Lower lobe of right lung (tissue), 2 donors: Measurements from ENCODE around the gene SEMA4A. TPM values are rescaled to one million over a fixed set of nuclear protein-coding genes. Genes with fewer than 3 reads are reported as not detected.

ENCODE experiments used
- ATAC-seq, 2 donors: fragments of 200-7000 bp; cut with Tn5 transposase; one replicate each; pipeline ENCODE4 v1.9.1; 2020 to 2022; ENCODE audit warnings: mild to moderate bottlenecking in 2 of 2, moderate library complexity in 2 of 2
- DNase-seq: peaks from one replicate; pipeline ENCODE4 v3.0.0-alpha.2; 2020
- H3K27ac ChIP-seq: fragments of 200-600 bp; one replicate; pipeline ENCODE4 v1.8.0; 2022
- H3K27me3 ChIP-seq: fragments of 200-600 bp; one replicate; pipeline ENCODE4 v1.8.0; 2022; ENCODE audit warnings: low read depth
- H3K36me3 ChIP-seq: fragments of 200-600 bp; one replicate; pipeline ENCODE4 v1.8.0; 2022; ENCODE audit warnings: mild to moderate bottlenecking
- H3K4me1 ChIP-seq: fragments of 200-600 bp; one replicate; pipeline ENCODE4 v1.8.0; 2022
- H3K4me3 ChIP-seq: fragments of 200-600 bp; one replicate; pipeline ENCODE4 v1.8.0; 2022; ENCODE audit warnings: mild to moderate bottlenecking
- H3K9me3 ChIP-seq: fragments of 200-600 bp; one replicate; pipeline ENCODE4 v1.8.0; 2022
- CTCF ChIP-seq: fragments of 200-600 bp; IDR thresholded peaks from one replicate; pipeline ENCODE4 v1.8.0; 2022; ENCODE audit warnings: antibody characterized with exemption, mild to moderate bottlenecking
- intact Hi-C: fragments of 100-400 bp; cut with DNase I; formaldehyde crosslinking; loops from one replicate; pipeline ENCODE4 v1.11.0; 2022
- total RNA-seq: library from RNA; stranded (reverse); fragmentation: NEBNext Ultra II Directional; extraction: Animal tissue kit (Norgen Biotek cat#: 25700); gene quantifications from one replicate; pipeline ENCODE4 v1.2.1, GENCODE V29; 2021
- donor health status: DM: no; HTN: yes; CAD: no; lungs with severe emphysema.

The SEMA4A gene
- total RNA-seq, 1 donor from 2014 or later: 28.9 TPM

GRCh38 chr1:156136970-156137483 lies 16.4 kb upstream of the SEMA4A start:
- DNase-seq (no peak), ATAC-seq (no peak)
- Histone ChIP-seq H3K27ac (no peak overlapping the region), H3K27me3 (no peaks in the 10 kb centered on the region), H3K4me1 (peaks cover 8% of the 10 kb centered on the region), H3K9me3 (no peaks in the 10 kb centered on the region), H3K4me3 (no peak overlapping the region), H3K36me3 (peaks cover 88% of the 10 kb centered on the region)
- no peak for TF ChIP-seq CTCF
- intact Hi-C loops: no loop called here

- Histone ChIP-seq H3K36me3 (peaks cover 74% of the 10 kb centered on the region), H3K4me1 (peaks cover 8% of the 10 kb centered on the region), H3K4me3 (no peak overlapping the region), H3K27ac (no peak overlapping the region), H3K27me3 (no peaks in the 10 kb centered on the region), H3K9me3 (no peaks in the 10 kb centered on the region)
- ATAC-seq (no peak), DNase-seq (no peak)
- no peak for TF ChIP-seq CTCF
- intact Hi-C loops: no loop called here
Observed at GRCh38 chr1:156138458-156138867, 14.9 kb upstream of the SEMA4A start.

- intact Hi-C loops: no loop called here
- Histone ChIP-seq H3K9me3 (no peaks in the 10 kb centered on the region), H3K4me1 (peaks cover 13% of the 10 kb centered on the region), H3K27me3 (no peaks in the 10 kb centered on the region), H3K4me3 (no peak overlapping the region), H3K27ac (no peak overlapping the region), H3K36me3 (peaks cover 48% of the 10 kb centered on the region)
- TF ChIP-seq CTCF: peak; percentile 57
- ATAC-seq (peak; percentile 2 to 6), DNase-seq (no peak)
Observed at GRCh38 chr1:156140879-156141707, 12.3 kb upstream of the SEMA4A start.

GRCh38 chr1:156143765-156144489 lies 9.5 kb upstream of the SEMA4A start:
- H3K27me3 ChIP-seq: no peaks in the 10 kb centered on the region
- DNase-seq (no peak), ATAC-seq (no peak)
- peaks cover 31% of the 10 kb centered on the region for H3K4me1 ChIP-seq
- H3K36me3 ChIP-seq: peaks cover 19% of the 10 kb centered on the region
- H3K27ac ChIP-seq: no peak overlapping the region
- intact Hi-C loops: no loop called here
- H3K9me3 ChIP-seq: no peaks in the 10 kb centered on the region
- no peak for TF ChIP-seq CTCF
- no peak overlapping the region for H3K4me3 ChIP-seq

- H3K4me1 ChIP-seq: peaks cover 35% of the 10 kb centered on the region
- intact Hi-C loops: loop anchor here (5.0 kb wide), 1 partner anchor 83 kb away; no protein-coding TSS in a partner anchor
- ATAC-seq: no peak
Observed at GRCh38 chr1:156144742-156145141, 8.6 kb upstream of the SEMA4A start.

More at GRCh38 chr1:156144742-156145141, 8.6 kb upstream of the SEMA4A start:
- Histone ChIP-seq H3K27ac (no peak overlapping the region), H3K9me3 (no peaks in the 10 kb centered on the region), H3K4me3 (no peak overlapping the region), H3K36me3 (peaks cover 11% of the 10 kb centered on the region), H3K27me3 (no peaks in the 10 kb centered on the region)
- DNase-seq: no peak
- TF ChIP-seq CTCF: no peak
